ENCODE data around the gene PET100.
A peak's percentile ranks its signal among the peaks of the same experiment; 100 is the strongest.

Gene PET100

DNA sequence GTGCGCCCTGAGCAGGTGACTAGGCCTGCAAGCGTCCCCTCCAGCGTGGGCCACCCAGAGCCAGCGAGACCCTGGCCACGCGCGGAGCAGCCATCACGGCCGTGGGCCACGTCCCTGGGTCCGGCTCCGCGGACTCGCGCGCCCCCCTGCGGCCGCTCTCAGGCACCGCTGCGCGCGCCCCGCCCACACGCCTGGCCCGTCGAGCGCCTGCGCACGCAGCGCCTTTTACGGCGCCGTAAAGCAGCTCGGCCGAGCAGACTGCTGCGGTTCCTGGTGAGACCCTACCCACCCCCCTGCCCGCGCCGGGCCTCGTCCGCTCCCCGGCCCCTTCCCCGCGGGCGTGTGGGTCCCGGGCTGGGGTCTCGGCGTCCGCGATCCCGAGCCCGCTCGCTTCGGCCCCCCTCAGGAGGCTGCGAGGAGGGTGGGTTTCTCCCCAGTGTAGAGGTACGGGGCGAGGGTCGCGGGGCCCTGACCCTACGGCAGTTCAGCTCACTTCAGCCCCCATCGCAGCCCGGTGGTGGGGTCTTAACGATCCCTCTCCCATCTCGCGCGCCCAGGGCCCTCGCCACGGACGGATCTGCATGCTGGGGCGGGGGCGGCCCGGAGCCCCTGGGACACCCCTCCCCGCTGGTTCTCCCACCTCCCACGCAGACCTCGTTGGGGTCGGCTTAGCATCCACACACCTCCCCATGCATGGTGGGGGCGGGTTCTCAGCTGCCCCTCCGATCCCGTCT is 51.2 kb downstream of the PET100 start, which contains the start of gene TRAPPC5:
Gene TRAPPC5, plus strand, starts transcription at position 228 of the 734 bp plus-strand sequence. CDS start 1,421 bp downstream, outside the sequence.
- peak; percentile 90 for DNase-seq

All from activated CD4-positive, alpha-beta T cell treated with anti-CD3 and anti-CD28 coated beads for 48 hours (primary cell).